Measurements from ENCODE around the gene PHPT1. TPM values are rescaled to one million over a fixed set of nuclear protein-coding genes. Genes with fewer than 3 reads are reported as not detected.
"Not testable (repeated sequence)": the region's sequence is repeated elsewhere in the genome, so short reads cannot be mapped to it uniquely, and the experiment has no call there.

The PHPT1 gene
- total and polyA plus RNA-seq, 11 donors: 225 to 717 (median 266) TPM

- intact Hi-C loops (cut with DNase I): loop anchor here in 4 of 10 donors (5.0 to 10.0 kb wide), 3 partner anchors 48 to 192 kb away; partner anchors contain the start of genes CCDC183 (in 2 of the 4), FUT7 (in 2 of the 4), TMEM141 (in 2 of the 4) and FBXW5 (in 1 of the 4)
- peak; percentile 82 to 95 (median 93) for TF ChIP-seq CTCF (IDR thresholded peaks at IDR 0.05)
- peak in 1 of 2 donors; percentile 35 for TF ChIP-seq POLR2A (IDR thresholded peaks at IDR 0.05)
- not testable (repeated sequence) for H3K9me3 ChIP-seq
- DNase-seq (peak; percentile 72 to 90 (median 80)), ATAC-seq (peak; percentile 68 to 91 (median 78))
- Histone ChIP-seq H3K4me3 (peak within 1 kb of the TSS; percentile 23 to 70 (median 54)), H3K27me3 (peaks cover 0 to 44% (median 19%) of the 10 kb centered on the region in 9 donors), H3K4me1 (peaks cover 10 to 61% (median 34%) of the 10 kb centered on the region in 12 donors), H3K36me3 (peaks cover 0 to 36% (median 13%) of the 10 kb centered on the region in 9 donors), H3K27ac (peak within 1 kb of the TSS in 10 of 12 donors; percentile 16 to 82 (median 62))
- WGBS, 4 donors: 0 to 2% (median 0%) methylated on average over 7 to 24 of the region's 27 CpGs
Observed at GRCh38 chr9:136842380-136842948, 6.7 kb upstream of the PHPT1 start, which contains the start of gene AJM1. TSS of gene AJM1 (plus strand) at chr9:136842478. CDS start at chr9:136844415, 1,937 bp downstream.

- DNase-seq, H3K9me3 ChIP-seq: not testable (repeated sequence)
- H3K4me3 ChIP-seq: peak overlapping the region in 9 of 12 donors; percentile 5 to 70 (median 55)
- H3K27ac ChIP-seq: peak overlapping the region in 3 of 12 donors; percentile 50 to 82 (median 78)
- peaks cover 0 to 44% (median 19%) of the 10 kb centered on the region in 9 donors for H3K27me3 ChIP-seq
- peaks cover 0 to 28% (median 13%) of the 10 kb centered on the region in 9 donors for H3K36me3 ChIP-seq
- H3K4me1 ChIP-seq: peaks cover 10 to 69% (median 36%) of the 10 kb centered on the region in 12 donors
- ATAC-seq: peak in 1 of 4 donors; percentile 27
- intact Hi-C loops (cut with DNase I): loop anchor here in 4 of 10 donors (5.0 to 10.0 kb wide), 3 partner anchors 48 to 192 kb away; partner anchors contain the start of genes CCDC183 (in 2 of the 4), FUT7 (in 2 of the 4), TMEM141 (in 2 of the 4) and FBXW5 (in 1 of the 4)
- 17 to 23% (median 22%) methylated on average over 6 to 21 of the region's 21 CpGs for WGBS, 4 donors
Observed at GRCh38 chr9:136843159-136843800, 5.9 kb upstream of the PHPT1 start.

- peak overlapping the region in 2 of 12 donors; percentile 50 to 82 for H3K27ac ChIP-seq
- peak; percentile 62 to 81 (median 75) for TF ChIP-seq CTCF (IDR thresholded peaks at IDR 0.05)
- peaks cover 10 to 72% (median 37%) of the 10 kb centered on the region in 12 donors for H3K4me1 ChIP-seq
- DNase-seq: peak in 1 of 5 donors; percentile 55
- intact Hi-C loops (cut with DNase I): loop anchor here in 4 of 10 donors (5.0 to 10.0 kb wide), 3 partner anchors 49 to 191 kb away; partner anchors contain the start of genes CCDC183 (in 2 of the 4), FUT7 (in 2 of the 4), TMEM141 (in 2 of the 4) and FBXW5 (in 1 of the 4)
- peaks cover 0 to 44% (median 19%) of the 10 kb centered on the region in 9 donors for H3K27me3 ChIP-seq
- H3K36me3 ChIP-seq: peaks cover 0 to 20% (median 10%) of the 10 kb centered on the region in 9 donors
- 2 to 11% (median 9%) methylated on average over 12 to 99 of the region's 99 CpGs for WGBS, 4 donors
- H3K4me3 ChIP-seq: peak overlapping the region in 4 of 12 donors; percentile 16 to 66 (median 37)
- not testable (repeated sequence) for ATAC-seq, H3K9me3 ChIP-seq
Observed at GRCh38 chr9:136843801-136844740, 5.1 kb upstream of the PHPT1 start.
